HepG2 (cell line): Measurements from ENCODE around the gene PPOX. TPM values are rescaled to one million over a fixed set of nuclear protein-coding genes. Genes with fewer than 3 reads are reported as not detected.

ENCODE experiments used
- AHR ChIP-seq: IDR thresholded peaks from 2 replicates; pipeline ENCODE4 v1.6.1; 2018; ENCODE audit warnings: missing genetic modification reagents, missing compliant biosample characterization
- KAT7 ChIP-seq: IDR thresholded peaks from 2 replicates; pipeline ENCODE4 v1.6.1; 2018; ENCODE audit warnings: borderline replicate concordance, missing compliant biosample characterization
- KDM4B ChIP-seq: sonication (generic); formaldehyde crosslinking; IDR thresholded peaks from 2 replicates; pipeline ENCODE4 v1.4.0; 2020; ENCODE audit warnings: missing genetic modification reagents
- KLF12 ChIP-seq: sonication (generic); formaldehyde crosslinking; IDR thresholded peaks from 2 replicates; pipeline ENCODE4 v1.4.0; 2020; ENCODE audit warnings: missing genetic modification reagents, borderline replicate concordance
- KMT2B ChIP-seq: IDR thresholded peaks from 2 replicates; pipeline ENCODE4 v1.6.1; 2016; ENCODE audit warnings: missing genetic modification reagents, missing compliant biosample characterization
- MIXL1 ChIP-seq: IDR thresholded peaks from 2 replicates; pipeline ENCODE4 v1.6.1; 2016
- PCBP1 ChIP-seq: fragments of 200-400 bp; formaldehyde crosslinking; IDR thresholded peaks from 2 replicates; pipeline ENCODE4 v1.6.1; 2017; ENCODE audit warnings: mild to moderate bottlenecking, low read depth, low read length, borderline replicate concordance
- ZBTB1 ChIP-seq: sonication (generic); formaldehyde crosslinking; IDR thresholded peaks from 2 replicates; pipeline ENCODE4 v1.4.0; 2020; ENCODE audit warnings: missing genetic modification reagents, borderline replicate concordance
- ZBTB3 ChIP-seq: sonication (generic); formaldehyde crosslinking; IDR thresholded peaks from 2 replicates; pipeline ENCODE4 v1.4.0; 2020; ENCODE audit warnings: low read depth, mild to moderate bottlenecking, moderate library complexity, missing genetic modification reagents, borderline replicate concordance
- ZNF12 ChIP-seq: sonication (generic); formaldehyde crosslinking; IDR thresholded peaks from 2 replicates; pipeline ENCODE4 v1.5.0; 2020; ENCODE audit warnings: missing genetic modification reagents
- ZNF296 ChIP-seq: sonication (generic); formaldehyde crosslinking; conservative IDR thresholded peaks from 2 replicates; pipeline ENCODE4 v1.5.0; 2020; ENCODE audit warnings: mild to moderate bottlenecking, missing genetic modification reagents
- ZNF337 ChIP-seq: sonication (generic); formaldehyde crosslinking; IDR thresholded peaks from 2 replicates; pipeline ENCODE4 v1.5.1; 2020; ENCODE audit warnings: missing genetic modification reagents, low read depth, mild to moderate bottlenecking, borderline replicate concordance
- ZNF460 ChIP-seq: sonication (generic); formaldehyde crosslinking; IDR thresholded peaks from 2 replicates; pipeline ENCODE4 v1.5.1; 2020; ENCODE audit warnings: missing genetic modification reagents, mild to moderate bottlenecking, borderline replicate concordance
- ZNF563 ChIP-seq: sonication (generic); formaldehyde crosslinking; IDR thresholded peaks from 2 replicates; pipeline ENCODE4 v1.8.0; 2022; ENCODE audit warnings: mild to moderate bottlenecking, moderate library complexity, missing genetic modification reagents
- ZNF577 ChIP-seq: sonication (generic); formaldehyde crosslinking; IDR thresholded peaks from 2 replicates; pipeline ENCODE4 v1.4.0; 2020; ENCODE audit warnings: mild to moderate bottlenecking, low read depth, missing genetic modification reagents, borderline replicate concordance
- ZNF598 ChIP-seq: sonication (generic); formaldehyde crosslinking; IDR thresholded peaks from 2 replicates; pipeline ENCODE4 v1.5.1; 2020; ENCODE audit warnings: mild to moderate bottlenecking, missing genetic modification reagents, borderline replicate concordance
- ZNF670 ChIP-seq: sonication (generic); formaldehyde crosslinking; IDR thresholded peaks from 2 replicates; pipeline ENCODE4 v1.8.0; 2022; ENCODE audit warnings: mild to moderate bottlenecking, missing genetic modification reagents, borderline replicate concordance
- ZNF746 ChIP-seq: sonication (generic); formaldehyde crosslinking; IDR thresholded peaks from 2 replicates; pipeline ENCODE4 v1.8.0; 2022; ENCODE audit warnings: mild to moderate bottlenecking, missing genetic modification reagents
- ZNF761 ChIP-seq: sonication (generic); formaldehyde crosslinking; conservative IDR thresholded peaks from 2 replicates; pipeline ENCODE4 v1.4.0; 2020; ENCODE audit warnings: mild to moderate bottlenecking, missing genetic modification reagents
- polyA plus RNA-seq, 8 experiments: library from polyadenylated mRNA; depleted of rRNA in 3 of 8; stranded (reverse) in 7 of 8; unstranded in 1 of 8; fragments of >200 nt; fragmentation: Illumina TruSeq in 4 of 8; extraction: Trizol in 4 of 8; gene quantifications; 2 replicates each; pipeline versions ENCODE4 v1.2.1 to v1.2.3, GENCODE V29; 2011 to 2016; ENCODE audit warnings: low read depth in 4 of 8, missing spikeins in 1 of 8, mixed read lengths in 1 of 8; ENCODE audit not compliant: insufficient read depth in 1 of 8
- total RNA-seq, 5 experiments: library from RNA; depleted of rRNA; stranded (reverse); fragments of >200 nt; fragmentation: Illumina TruSeq; extraction: Trizol; gene quantifications; 2 replicates each; pipeline ENCODE4 v1.2.3, GENCODE V29; 2016; ENCODE audit warnings: low read depth in 1 of 5
- TF ChIP-seq, protein P1 (sequence below): sonication (generic); formaldehyde crosslinking; IDR thresholded peaks from 2 replicates; pipeline ENCODE4 v1.4.0; 2020; ENCODE audit warnings: missing genetic modification reagents, mild to moderate bottlenecking, borderline replicate concordance
- TF ChIP-seq, protein P2 (sequence below): sonication (generic); formaldehyde crosslinking; IDR thresholded peaks from 2 replicates; pipeline ENCODE4 v1.4.0; 2020; ENCODE audit warnings: missing genetic modification reagents
- TF ChIP-seq, protein P3 (sequence below): sonication (generic); formaldehyde crosslinking; IDR thresholded peaks from 2 replicates; pipeline ENCODE4 v1.8.0; 2022; ENCODE audit warnings: mild to moderate bottlenecking, missing genetic modification reagents, moderate library complexity
- TF ChIP-seq, protein P4 (sequence below): sonication (generic); formaldehyde crosslinking; IDR thresholded peaks from 2 replicates; pipeline ENCODE4 v1.4.0; 2020; ENCODE audit warnings: mild to moderate bottlenecking, low read depth, missing genetic modification reagents

Gene PPOX
- total and polyA plus RNA-seq, 2 of the 13 experiments (the other 11 are each of a cell fraction or from before 2014, with no cell fraction given), result 15.5 to 27.7 TPM

DNA sequence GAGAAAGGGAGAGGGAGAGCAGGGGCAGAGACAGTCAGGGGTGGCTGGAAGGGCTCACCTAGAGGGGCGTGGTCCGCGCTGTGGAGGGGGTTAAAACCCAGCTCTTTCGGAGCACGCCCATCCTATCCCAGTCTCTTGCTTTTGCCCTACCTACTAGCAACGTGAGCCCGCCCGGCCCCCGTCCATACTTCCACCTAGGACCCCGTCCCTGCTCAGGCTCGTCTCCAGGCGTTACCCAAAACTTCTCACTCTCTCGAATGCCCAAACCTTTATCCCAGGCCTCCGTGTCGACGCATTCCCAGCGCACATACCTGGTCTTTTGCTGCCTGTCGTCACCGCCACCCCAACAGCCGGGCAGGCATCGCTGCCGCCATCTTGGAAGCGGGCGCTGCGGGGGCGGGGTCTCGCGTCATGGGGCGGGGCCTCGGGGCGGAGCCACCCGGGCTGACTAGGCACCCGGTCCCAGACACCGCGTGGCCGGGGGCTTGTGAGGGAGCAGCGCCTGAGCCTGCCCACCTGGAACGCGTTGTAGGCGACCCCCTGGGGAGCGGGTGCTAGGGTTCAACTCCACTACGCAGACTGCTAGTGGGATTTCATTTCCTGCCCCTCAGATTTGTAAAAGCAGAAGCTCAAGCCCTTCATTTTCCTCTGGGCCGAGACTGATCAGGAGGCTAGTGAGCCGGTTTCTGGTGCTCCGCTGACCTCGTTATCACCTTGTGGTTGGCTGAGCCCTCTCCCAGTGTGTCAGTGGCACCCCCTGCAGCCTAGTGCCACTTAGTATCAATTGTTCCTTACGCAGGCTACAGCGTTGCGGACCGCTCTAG, 11.1 kb downstream of the PPOX start, which contains the start of gene B4GALT3 (continued):
- TF ChIP-seq, protein P1, sequence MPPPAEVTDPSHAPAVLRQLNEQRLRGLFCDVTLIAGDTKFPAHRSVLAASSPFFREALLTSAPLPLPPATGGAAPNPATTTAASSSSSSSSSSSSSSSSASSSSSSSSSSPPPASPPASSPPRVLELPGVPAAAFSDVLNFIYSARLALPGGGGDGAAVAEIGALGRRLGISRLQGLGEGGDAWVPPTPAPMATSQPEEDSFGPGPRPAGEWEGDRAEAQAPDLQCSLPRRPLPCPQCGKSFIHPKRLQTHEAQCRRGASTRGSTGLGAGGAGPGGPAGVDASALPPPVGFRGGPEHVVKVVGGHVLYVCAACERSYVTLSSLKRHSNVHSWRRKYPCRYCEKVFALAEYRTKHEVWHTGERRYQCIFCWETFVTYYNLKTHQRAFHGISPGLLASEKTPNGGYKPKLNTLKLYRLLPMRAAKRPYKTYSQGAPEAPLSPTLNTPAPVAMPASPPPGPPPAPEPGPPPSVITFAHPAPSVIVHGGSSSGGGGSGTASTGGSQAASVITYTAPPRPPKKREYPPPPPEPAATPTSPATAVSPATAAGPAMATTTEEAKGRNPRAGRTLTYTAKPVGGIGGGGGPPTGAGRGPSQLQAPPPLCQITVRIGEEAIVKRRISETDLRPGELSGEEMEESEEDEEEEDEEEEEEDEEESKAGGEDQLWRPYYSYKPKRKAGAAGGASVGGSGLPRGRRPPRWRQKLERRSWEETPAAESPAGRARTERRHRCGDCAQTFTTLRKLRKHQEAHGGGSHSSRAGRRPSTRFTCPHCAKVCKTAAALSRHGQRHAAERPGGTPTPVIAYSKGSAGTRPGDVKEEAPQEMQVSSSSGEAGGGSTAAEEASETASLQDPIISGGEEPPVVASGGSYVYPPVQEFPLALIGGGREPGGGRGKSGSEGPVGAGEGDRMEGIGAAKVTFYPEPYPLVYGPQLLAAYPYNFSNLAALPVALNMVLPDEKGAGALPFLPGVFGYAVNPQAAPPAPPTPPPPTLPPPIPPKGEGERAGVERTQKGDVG (CRISPR knock-in tag), result 0 out of 2 replicates have a peak, but pooled peaks have one; percentile 39
- TF ChIP-seq MIXL1 (CRISPR knock-in tag) (peak; percentile 39; the same call in 1 of the 2 replicates), ZNF746 (peak; percentile 25; the same call in 1 of the 2 replicates), ZNF337 (CRISPR knock-in tag) (peak; percentile 86; the same call in 1 of the 2 replicates), ZNF577 (0 out of 2 replicates have a peak, but pooled peaks have one; percentile 24), ZNF563 (0 out of 2 replicates have a peak, but pooled peaks have one; percentile 41), ZNF761 (CRISPR knock-in tag) (peak; percentile 87), KMT2B (CRISPR knock-in tag) (peak; percentile 68; the same call in 1 of the 2 replicates), ZBTB3 (CRISPR knock-in tag) (no peak; the same call in 1 of the 2 replicates), KAT7 (CRISPR knock-in tag) (peak; percentile 74; the same call in 1 of the 2 replicates), ZBTB1 (CRISPR knock-in tag) (no peak), ZNF460 (CRISPR knock-in tag) (no peak), AHR (CRISPR knock-in tag) (peak; percentile 81), KLF12 (CRISPR knock-in tag) (0 out of 2 replicates have a peak, but pooled peaks have one; percentile 22), ZNF12 (CRISPR knock-in tag) (no peak; the same call in 1 of the 2 replicates), ZNF598 (CRISPR knock-in tag) (peak; percentile 65; the same call in 1 of the 2 replicates), PCBP1 (no peak), KDM4B (CRISPR knock-in tag) (peak; percentile 67; the same call in 1 of the 2 replicates), ZNF670 (CRISPR knock-in tag) (peak; percentile 86), ZNF296 (CRISPR knock-in tag) (peak; percentile 49; the same call in 1 of the 2 replicates)
- TF ChIP-seq, protein P2, sequence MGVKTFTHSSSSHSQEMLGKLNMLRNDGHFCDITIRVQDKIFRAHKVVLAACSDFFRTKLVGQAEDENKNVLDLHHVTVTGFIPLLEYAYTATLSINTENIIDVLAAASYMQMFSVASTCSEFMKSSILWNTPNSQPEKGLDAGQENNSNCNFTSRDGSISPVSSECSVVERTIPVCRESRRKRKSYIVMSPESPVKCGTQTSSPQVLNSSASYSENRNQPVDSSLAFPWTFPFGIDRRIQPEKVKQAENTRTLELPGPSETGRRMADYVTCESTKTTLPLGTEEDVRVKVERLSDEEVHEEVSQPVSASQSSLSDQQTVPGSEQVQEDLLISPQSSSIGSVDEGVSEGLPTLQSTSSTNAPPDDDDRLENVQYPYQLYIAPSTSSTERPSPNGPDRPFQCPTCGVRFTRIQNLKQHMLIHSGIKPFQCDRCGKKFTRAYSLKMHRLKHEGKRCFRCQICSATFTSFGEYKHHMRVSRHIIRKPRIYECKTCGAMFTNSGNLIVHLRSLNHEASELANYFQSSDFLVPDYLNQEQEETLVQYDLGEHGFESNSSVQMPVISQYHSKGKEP (CRISPR knock-in tag), result peak; percentile 19; the same call in 1 of the 2 replicates
- TF ChIP-seq, protein P3, sequence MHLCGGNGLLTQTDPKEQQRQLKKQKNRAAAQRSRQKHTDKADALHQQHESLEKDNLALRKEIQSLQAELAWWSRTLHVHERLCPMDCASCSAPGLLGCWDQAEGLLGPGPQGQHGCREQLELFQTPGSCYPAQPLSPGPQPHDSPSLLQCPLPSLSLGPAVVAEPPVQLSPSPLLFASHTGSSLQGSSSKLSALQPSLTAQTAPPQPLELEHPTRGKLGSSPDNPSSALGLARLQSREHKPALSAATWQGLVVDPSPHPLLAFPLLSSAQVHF (CRISPR knock-in tag), result no peak
- TF ChIP-seq, protein P4, sequence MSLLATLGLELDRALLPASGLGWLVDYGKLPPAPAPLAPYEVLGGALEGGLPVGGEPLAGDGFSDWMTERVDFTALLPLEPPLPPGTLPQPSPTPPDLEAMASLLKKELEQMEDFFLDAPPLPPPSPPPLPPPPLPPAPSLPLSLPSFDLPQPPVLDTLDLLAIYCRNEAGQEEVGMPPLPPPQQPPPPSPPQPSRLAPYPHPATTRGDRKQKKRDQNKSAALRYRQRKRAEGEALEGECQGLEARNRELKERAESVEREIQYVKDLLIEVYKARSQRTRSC (CRISPR knock-in tag), result peak; percentile 77; the same call in 1 of the 2 replicates
